Neural cell (in vitro differentiated cells): Measurements from ENCODE around the gene TAF11L13.
"Not testable (repeated sequence)": the region's sequence is repeated elsewhere in the genome, so short reads cannot be mapped to it uniquely, and the experiment has no call there.

Experiments
- CTCF ChIP-seq: fragments of 450-650 bp; IDR thresholded peaks from 2 replicates; pipeline ENCODE4 v1.5.1; 2014; ENCODE audit warnings: antibody characterized with exemption, mild to moderate bottlenecking, moderate library complexity; ENCODE audit not compliant: poor library complexity, severe bottlenecking
- EP300 ChIP-seq: fragments of 450-650 bp; conservative IDR thresholded peaks from 2 replicates; pipeline ENCODE4 v1.6.1; 2014; ENCODE audit warnings: antibody characterized with exemption, mild to moderate bottlenecking, moderate library complexity; ENCODE audit not compliant: poor library complexity, severe bottlenecking
- EZH2 ChIP-seq: fragments of 200-600, 300-800 bp; shearing (Covaris generic), sonication (generic); IDR thresholded peaks from 2 replicates; pipeline ENCODE4 v1.6.1; 2014; ENCODE audit warnings: antibody characterized with exemption, low read length, borderline replicate concordance, mild to moderate bottlenecking; ENCODE audit not compliant: insufficient read depth, poor library complexity, severe bottlenecking
- POLR2AphosphoS5 ChIP-seq: IDR thresholded peaks from 2 replicates; pipeline ENCODE4 v1.6.1; 2012
- SMC3 ChIP-seq: fragments of 450-650 bp; conservative IDR thresholded peaks from 2 replicates; pipeline ENCODE4 v1.6.1; 2014; ENCODE audit warnings: antibody characterized with exemption, mild to moderate bottlenecking, moderate library complexity; ENCODE audit not compliant: poor library complexity

- TF ChIP-seq SMC3, CTCF, EP300, POLR2AphosphoS5, EZH2: not testable (repeated sequence)
Measured at GRCh38 chr5:17610092-17610491, 21.8 kb upstream of the TAF11L13 start, which contains the start of gene TAF11L12.
